HG03025 (cell line): ENCODE data around the gene PPFIA2.

Experiments used
- ATAC-seq: cut with Tn5 transposase; IDR thresholded peaks from one replicate; pipeline ENCODE4 v1.9.1; 2021; ENCODE audit warnings: mild to moderate bottlenecking, moderate library complexity; ENCODE audit not compliant: unreplicated experiment, low FRiP score

PPFIA2 gene

DNA sequence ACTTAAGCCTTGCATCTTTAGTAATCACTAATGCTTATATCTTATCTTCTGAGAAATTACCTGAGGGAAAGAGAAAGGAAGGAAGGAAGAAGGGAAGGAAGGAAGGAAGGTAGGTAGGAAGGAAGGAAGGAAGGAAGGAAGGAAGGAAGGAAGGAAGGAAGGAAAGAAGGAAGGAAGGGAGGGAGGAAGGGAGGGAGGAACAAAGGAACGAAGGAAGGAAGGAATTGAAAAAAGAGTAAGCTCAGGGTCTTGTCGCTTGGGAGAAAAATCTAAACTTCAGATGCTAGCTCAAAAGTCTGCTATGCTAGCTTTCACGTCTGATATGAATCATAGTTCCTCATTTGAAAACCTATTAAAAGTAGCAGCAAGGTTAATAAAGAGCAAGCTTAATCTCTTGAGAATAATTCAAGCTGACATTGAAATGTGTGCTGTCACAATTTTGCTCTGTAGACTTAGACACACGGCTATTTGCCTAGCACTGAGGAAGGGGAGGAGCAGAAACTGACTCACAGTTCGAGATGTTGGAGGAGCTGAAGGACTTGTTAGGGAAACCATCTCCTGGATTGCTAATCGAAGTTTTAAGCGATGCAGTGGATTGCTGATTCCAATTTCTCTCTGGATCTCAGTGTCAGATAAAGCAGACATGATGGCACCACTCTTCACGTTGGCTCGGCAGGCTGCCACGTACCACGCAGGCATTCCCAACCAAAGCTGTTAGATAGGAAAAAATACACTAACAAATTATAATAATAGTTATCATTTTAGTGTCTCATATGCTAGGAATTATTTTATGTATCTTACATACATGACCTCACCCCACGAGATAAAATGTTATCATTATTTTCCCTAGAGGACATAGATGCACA is 464.6 kb downstream of the PPFIA2 start:
- no peak for ATAC-seq

DNA sequence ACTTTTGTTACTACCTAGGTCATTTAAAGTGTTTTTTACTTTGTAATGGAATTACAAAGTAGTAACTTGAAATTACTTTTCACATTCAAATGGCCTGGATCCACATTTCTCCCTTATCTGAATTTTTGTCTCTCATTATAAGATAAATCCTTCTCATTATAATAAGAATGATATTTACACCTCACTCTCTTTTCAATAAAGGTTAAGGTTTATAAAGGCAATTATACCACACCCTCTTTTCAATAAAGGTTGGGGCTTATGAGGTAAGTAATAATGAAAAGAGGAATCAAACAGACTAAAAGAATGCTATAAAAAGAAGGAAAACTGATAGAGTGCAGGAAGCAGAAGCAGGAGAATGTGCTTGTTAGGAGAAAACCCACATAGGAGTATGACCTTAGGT is 470.5 kb downstream of the PPFIA2 start:
- no peak for ATAC-seq

DNA sequence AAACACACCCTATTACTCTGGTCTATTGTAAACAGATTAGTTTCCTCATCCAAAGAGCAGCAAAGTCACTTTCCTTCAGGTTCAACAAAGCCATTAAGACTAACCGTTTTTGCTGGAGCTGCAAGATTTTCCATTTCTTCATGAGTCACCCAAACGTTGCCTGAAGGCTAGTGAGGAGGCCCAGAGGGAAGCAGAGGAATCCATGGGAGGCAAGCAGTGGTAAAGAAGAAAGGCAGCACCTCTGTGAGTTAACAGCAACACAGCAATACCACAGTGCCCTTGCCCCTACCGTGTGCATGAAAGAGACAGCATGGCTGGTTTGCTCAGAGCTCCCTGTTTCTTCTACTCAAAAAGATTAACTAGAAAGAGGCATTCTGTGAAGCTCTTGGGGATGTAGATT is 475.0 kb downstream of the PPFIA2 start:
- no peak for ATAC-seq

- no peak for ATAC-seq
Measured at GRCh38 chr12:81274637-81275529, 484.3 kb downstream of the PPFIA2 start.

- ATAC-seq = no peak
Measured at GRCh38 chr12:81270385-81270784, 488.8 kb downstream of the PPFIA2 start.

GRCh38 chr12:81263072-81263471 is 496.1 kb downstream of the PPFIA2 start:
- no peak for ATAC-seq

- no peak for ATAC-seq
Measured at GRCh38 chr12:81261508-81262207, 497.5 kb downstream of the PPFIA2 start.

GRCh38 chr12:81259360-81259759 is 499.8 kb downstream of the PPFIA2 start:
- no peak for ATAC-seq

DNA sequence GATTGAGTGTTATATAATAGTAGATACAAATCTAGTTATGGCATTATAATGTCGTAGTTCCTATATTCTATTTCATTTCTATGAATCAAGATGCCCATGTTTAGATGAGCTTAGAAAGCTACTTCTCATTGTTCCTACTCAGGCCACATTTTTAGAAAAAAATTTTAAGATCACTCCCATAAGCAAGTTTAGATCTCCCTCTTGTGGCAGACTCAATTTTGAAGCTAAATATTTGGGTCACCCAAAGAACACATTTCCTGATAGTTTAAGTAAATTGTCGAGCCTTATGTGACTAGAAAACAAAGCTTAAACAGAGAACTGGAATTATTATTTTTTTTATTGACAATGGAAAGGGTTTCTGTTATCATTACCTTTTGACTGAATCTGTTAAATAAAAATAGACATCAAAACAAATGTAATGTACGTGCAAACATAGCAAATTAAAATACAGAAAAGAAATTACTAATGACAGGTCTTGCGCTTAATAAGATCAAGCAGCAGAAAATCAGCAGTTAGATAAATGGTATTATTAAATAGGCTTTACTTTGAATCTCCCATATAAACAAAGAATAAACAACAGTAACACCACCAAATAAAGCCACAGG is 501.1 kb downstream of the PPFIA2 start:
- ATAC-seq = no peak

DNA sequence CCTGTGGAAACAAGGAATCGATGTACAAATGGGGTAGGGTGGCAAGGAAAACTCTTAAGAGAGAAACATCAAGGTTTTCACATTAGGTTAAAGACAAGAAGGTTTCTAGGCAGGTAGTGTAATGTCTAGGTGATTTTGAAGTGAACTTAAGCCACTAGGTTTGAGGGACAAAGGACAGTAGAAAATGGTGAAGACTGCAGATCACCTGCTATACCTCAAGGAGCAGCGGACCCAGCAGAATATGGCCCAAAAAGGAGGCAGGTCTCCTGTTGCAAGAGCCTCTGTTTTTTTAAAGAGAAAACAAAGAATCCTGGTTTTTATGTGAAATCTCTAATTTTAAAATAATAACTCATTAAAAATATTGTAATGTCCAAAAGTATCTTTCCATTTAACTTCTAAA is 503.2 kb downstream of the PPFIA2 start:
- ATAC-seq = no peak

DNA sequence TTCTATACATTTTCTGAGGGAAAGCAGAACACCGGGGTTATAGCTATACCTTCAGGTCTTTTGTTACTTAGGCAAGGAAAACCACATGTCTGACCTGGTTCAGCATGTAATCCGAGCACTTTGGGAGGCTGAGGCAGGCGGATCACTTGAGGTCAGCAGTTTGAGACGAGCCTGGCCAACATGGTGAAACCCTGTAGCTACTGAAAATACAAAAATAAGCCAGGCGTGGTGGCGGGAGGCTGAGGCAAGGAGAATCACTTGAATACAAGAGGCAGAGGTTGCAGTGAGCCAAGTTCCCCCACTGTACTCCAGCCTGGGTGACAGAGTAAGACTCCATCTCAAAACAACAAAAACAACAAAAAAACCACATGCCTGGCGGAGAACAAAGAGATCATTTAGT is 503.7 kb downstream of the PPFIA2 start:
- ATAC-seq = no peak

DNA sequence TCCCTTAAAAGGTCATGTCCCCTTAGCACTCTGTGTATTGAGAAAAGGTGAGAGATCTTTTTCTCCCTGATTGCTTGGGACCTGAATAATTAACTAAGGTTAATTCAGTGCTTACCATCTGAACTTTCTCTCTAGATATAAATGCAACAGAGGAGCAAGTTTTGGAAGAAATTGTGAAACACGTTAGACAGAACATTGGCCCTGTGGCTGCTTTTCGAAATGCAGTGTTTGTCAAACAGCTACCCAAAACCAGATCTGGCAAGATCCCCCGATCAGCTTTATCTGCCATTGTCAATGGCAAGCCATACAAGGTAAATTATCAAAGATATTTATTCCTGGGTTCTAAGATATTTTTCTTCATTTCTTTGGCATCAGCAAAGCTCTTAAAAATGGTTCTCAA is 505.8 kb downstream of the PPFIA2 start:
- no peak for ATAC-seq

DNA sequence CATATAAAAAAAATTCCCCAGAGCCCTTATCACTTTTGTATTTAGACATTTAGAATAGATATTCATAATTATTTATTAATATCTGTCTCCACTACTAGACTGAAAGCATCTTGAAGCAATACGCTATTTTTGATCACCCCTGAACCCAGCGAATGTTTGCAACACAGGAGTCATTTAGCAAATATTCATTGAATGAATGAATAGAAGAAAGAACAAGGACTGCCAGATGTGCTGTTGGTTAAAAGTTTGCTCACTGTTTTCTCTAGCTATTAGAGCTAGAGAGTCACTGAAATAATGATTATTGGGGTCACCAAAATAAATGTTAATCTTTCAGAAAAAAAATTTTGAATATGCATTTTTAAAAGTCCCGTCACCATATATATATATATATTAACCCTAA is 506.9 kb downstream of the PPFIA2 start:
- no peak for ATAC-seq

DNA sequence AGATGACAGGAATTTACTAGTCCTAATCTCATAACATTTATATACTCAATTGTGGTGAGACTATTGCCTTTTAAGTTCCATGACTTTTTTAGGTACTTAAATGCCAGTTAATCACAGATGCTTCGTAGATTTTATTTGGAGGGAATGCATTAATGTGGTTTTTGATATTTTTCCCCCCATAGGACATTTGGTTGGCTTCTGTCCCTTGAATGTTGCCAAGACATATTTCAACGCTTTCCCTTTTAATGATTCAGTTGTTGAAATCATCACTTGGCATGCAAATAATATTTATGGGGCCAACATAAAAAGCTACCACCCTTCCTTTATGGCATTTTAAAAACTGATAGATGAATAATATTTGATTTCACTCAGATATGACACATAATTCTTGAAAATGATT is 509.2 kb downstream of the PPFIA2 start:
- no peak for ATAC-seq

- ATAC-seq = no peak
Measured at GRCh38 chr12:81245907-81246570, 513.1 kb downstream of the PPFIA2 start.

GRCh38 chr12:81245458-81245857 is 513.7 kb downstream of the PPFIA2 start:
- no peak for ATAC-seq

GRCh38 chr12:81231574-81232368 is 527.4 kb downstream of the PPFIA2 start:
- no peak for ATAC-seq

GRCh38 chr12:81229759-81230158 is 529.4 kb downstream of the PPFIA2 start:
- no peak for ATAC-seq

DNA sequence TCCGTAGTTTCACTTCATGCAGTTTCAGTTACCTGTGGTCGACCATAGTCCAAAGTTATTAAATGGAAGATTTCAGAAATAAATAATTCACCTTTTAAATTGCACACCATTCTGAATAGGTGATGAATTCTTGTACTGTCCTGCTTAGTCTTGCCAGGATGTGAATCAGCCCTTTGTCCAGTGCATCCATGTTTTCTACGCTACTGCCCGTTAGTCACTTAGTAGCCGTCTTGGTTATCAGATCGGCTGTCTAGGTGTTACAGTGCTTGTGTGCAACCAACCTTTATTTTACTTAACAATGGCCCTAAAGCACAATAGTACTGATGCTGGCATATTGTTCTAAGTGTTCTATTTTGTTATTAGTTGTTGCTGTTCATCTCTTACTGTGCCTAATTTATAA is 534.5 kb downstream of the PPFIA2 start:
- no peak for ATAC-seq
